ENCODE results near the gene C8G. TPM values are rescaled to one million over a fixed set of nuclear protein-coding genes. Genes with fewer than 3 reads are reported as not detected.

The C8G gene
- total and polyA plus RNA-seq, 9 of the 15 experiments (the other 6 are each of a cell fraction or from before 2014, with no cell fraction given) = 0.35 to 5.9 (median 2.7) TPM; not detected in 2

DNA sequence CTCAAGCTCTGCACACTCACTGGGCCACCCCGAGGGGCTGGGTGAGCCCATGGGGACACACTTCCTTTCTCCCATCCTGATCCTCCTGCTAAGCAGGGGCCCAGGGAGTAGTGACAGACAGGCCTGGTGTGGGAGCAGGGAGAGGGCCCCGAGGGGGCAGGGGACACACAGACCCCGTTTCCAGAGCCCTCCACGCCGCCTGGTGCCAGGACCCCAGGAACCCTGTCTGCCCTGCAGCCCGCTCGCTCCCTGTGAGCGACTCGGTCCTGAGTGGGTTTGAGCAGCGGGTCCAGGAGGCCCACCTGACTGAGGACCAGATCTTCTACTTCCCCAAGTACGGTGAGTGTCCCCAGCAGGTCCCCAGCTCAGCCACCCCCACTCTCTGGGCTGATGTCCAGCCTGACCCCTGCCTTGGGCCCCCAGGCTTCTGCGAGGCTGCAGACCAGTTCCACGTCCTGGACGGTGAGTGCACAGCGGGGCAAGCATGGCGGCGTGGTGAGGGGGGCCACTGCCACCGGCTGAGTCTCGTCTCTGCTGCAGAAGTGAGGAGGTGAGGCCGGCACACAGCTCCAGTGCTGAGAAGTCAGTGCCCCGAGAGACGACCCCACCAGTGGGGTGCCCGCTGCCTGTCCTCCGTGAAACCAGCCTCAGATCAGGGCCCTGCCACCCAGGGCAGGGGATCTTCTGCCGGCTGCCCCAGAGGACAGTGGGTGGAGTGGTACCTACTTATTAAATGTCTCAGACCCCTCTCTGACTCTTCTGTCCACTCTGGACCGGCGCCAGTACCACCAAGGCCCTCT lies 1.4 kb downstream of the C8G start:
- BruUV-seq (replicated peaks) = no TSS peak
- no peak overlapping the region for H2AFZ ChIP-seq (ENCODE audit: low read depth, low read length)
- peaks cover 24 to 90% of the 10 kb centered on the region in 2 experiments for H3K4me1 ChIP-seq (replicated peaks in 1 of 2; ENCODE audit: control insufficient read depth in 2 of 2, insufficient read depth in 2 of 2, low read length in 2 of 2)
- intact Hi-C loops (cut with micrococcal nuclease) = loop anchor here (5.0 kb wide), 2 partner anchors 46 to 159 kb away; partner anchors contain the start of gene PAXX
- H4K20me1 ChIP-seq (replicated peaks; ENCODE audit: control insufficient read depth, insufficient read depth, low read length) = no peaks in the 10 kb centered on the region
- peaks cover 2% of the 10 kb centered on the region for H3K9me1 ChIP-seq (ENCODE audit: control insufficient read depth, insufficient read depth, low read length)
- 0 out of 2 replicates have a peak, but pooled peaks have one; percentile 3 for TF ChIP-seq SAFB (IDR thresholded peaks at IDR 0.05; ENCODE audit: borderline replicate concordance, low read depth, low read length)
- TF ChIP-seq POLR2G (IDR thresholded peaks at IDR 0.05; ENCODE audit: low read depth, low read length) = peak; percentile 1; the same call in 1 of the 2 replicates
- TF ChIP-seq NFIC (IDR thresholded peaks at IDR 0.05) = 0 out of 2 replicates have a peak, but pooled peaks have one; percentile 34
- no peak for TF ChIP-seq POLR2A (conservative IDR thresholded peaks at IDR 0.05)
- CTCF ChIA-PET (ENCODE audit: low intra/inter-chr PET ratio) = interaction anchor here (0.6 kb wide), 1 partner anchor 118 kb away, joined by 3 read pairs; no protein-coding TSS in a partner anchor
- H3K79me2 ChIP-seq (ENCODE audit: control insufficient read depth, insufficient read depth, low read length) = peaks cover 26% of the 10 kb centered on the region
- ATAC-seq (no peak), FAIRE-seq (no peak), DNase-seq (ENCODE audit: extremely low read depth in 1 of 4, low spot score in 3 of 4) (no peak)
- H3K27me3 ChIP-seq (ENCODE audit: control insufficient read depth in 2 of 2, insufficient read depth in 2 of 2, low read length in 2 of 2) = no peaks in the 10 kb centered on the region
- POLR2A ChIA-PET = interaction anchor here (1.3 to 1.9 kb wide), 2 partner anchors 10 to 19 kb away, joined by 3 to 6 read pairs; no protein-coding TSS in a partner anchor
- H3K9ac ChIP-seq (ENCODE audit: insufficient read depth in 1 of 2, low read depth in 2 of 2, low read length in 2 of 2) = peak overlapping the region in 1 of 2 experiments; percentile 83; a peak in 2 of 4 replicates
- H3K27ac ChIP-seq (ENCODE audit: extremely low read depth, low read depth, low read length) = no peak overlapping the region
- no peak overlapping the region for H3K4me2 ChIP-seq (ENCODE audit: insufficient read depth, low read length)
- 81% methylated on average over 22 of the region's 27 CpGs for WGBS (ENCODE audit: insufficient coverage, low coverage, missing lambda C conversion rate)
- no peaks in the 10 kb centered on the region for H3K9me3 ChIP-seq (replicated peaks; ENCODE audit: control insufficient read depth, insufficient read depth, low read depth, low read length)
- peaks cover 20% of the 10 kb centered on the region; the same call in 2 of the 3 replicates for H3K36me3 ChIP-seq (ENCODE audit: control insufficient read depth, insufficient read depth, low read length)
- in situ Hi-C loops (cut with MboI) = loop anchor here (5.0 kb wide), 1 partner anchor 91 kb away; no protein-coding TSS in a partner anchor
- H3K4me3 ChIP-seq = no peak overlapping the region
